ENCODE results near the gene SMU1. TPM values are rescaled to one million over a fixed set of nuclear protein-coding genes. Genes with fewer than 3 reads are reported as not detected.

SMU1 gene
- polyA plus RNA-seq (2013, experiment 1 of 2), result 14.0 TPM
- 14.7 TPM for polyA plus RNA-seq (2013, experiment 2 of 2)

- Histone ChIP-seq H4K8ac (ENCODE audit: low read depth, low read length) (peak within 1 kb of the TSS; percentile 17), H2AFZ (ENCODE audit: low read length) (peak within 1 kb of the TSS; percentile 92), H3K36me3 (replicated peaks in 1 of 2; ENCODE audit: control insufficient read depth in 2 of 2, insufficient read depth in 2 of 2, low read length in 2 of 2) (peaks cover 11 to 25% of the 10 kb centered on the region in 2 donors), H3K14ac (ENCODE audit: low read length) (no peak within 1 kb of the TSS), H2BK15ac (ENCODE audit: low read length) (no peak within 1 kb of the TSS), H3K4me2 (ENCODE audit: insufficient read depth, low read length, poor library complexity, severe bottlenecking) (peak within 1 kb of the TSS; percentile 72), H3K27ac (replicated peaks; ENCODE audit: low read length) (peak within 1 kb of the TSS; percentile 45), H3K27me3 (ENCODE audit: control insufficient read depth in 3 of 3, insufficient read depth in 3 of 3, low read depth in 1 of 3, low read length in 3 of 3) (no peaks in the 10 kb centered on the region), H3K4ac (ENCODE audit: low read length) (no peak within 1 kb of the TSS), H3K9me3 (replicated peaks in 1 of 2; ENCODE audit: control insufficient read depth in 2 of 2, insufficient read depth in 1 of 2, low read depth in 1 of 2, low read length in 2 of 2) (no peaks in the 10 kb centered on the region), H2BK12ac (ENCODE audit: low read length) (no peak within 1 kb of the TSS), H4K91ac (ENCODE audit: low read depth, low read length, poor library complexity) (peak within 1 kb of the TSS; percentile 53), H2AK5ac (ENCODE audit: low read depth, low read length) (no peak within 1 kb of the TSS), H2BK5ac (ENCODE audit: low read length) (no peak within 1 kb of the TSS), H3K18ac (ENCODE audit: low read length) (peak within 1 kb of the TSS; percentile 95), H3K9ac (ENCODE audit: low read depth, low read length, poor library complexity) (peak within 1 kb of the TSS; percentile 97), H3K23ac (ENCODE audit: low read depth, low read length, poor library complexity) (peak within 1 kb of the TSS; percentile 89), H3K79me1 (ENCODE audit: low read depth, low read length) (peaks cover 2% of the 10 kb centered on the region), H3K4me3 (ENCODE audit: low read length in 2 of 2) (peak within 1 kb of the TSS; percentile 82 to 95), H2BK120ac (ENCODE audit: low read depth, low read length) (no peak within 1 kb of the TSS), H3K4me1 (ENCODE audit: control insufficient read depth in 2 of 2, insufficient read depth in 1 of 2, low read depth in 1 of 2, low read length in 2 of 2) (peaks cover 0 to 7% of the 10 kb centered on the region in 2 donors)
- no CpG with 5 or more reads among the region's 53 CpGs for WGBS, 2 donors (ENCODE audit: extremely low coverage in 2 of 2, insufficient read length in 2 of 2, insufficient replicate concordance in 1 of 2)
- peak; percentile 94 for DNase-seq (ENCODE audit: low spot score)
Measured at GRCh38 chr9:33076046-33077004, at the start of gene SMU1. Gene SMU1, minus strand, starts transcription at chr9:33076674. Its CDS starts 66 bp downstream, at chr9:33076608.

DNA sequence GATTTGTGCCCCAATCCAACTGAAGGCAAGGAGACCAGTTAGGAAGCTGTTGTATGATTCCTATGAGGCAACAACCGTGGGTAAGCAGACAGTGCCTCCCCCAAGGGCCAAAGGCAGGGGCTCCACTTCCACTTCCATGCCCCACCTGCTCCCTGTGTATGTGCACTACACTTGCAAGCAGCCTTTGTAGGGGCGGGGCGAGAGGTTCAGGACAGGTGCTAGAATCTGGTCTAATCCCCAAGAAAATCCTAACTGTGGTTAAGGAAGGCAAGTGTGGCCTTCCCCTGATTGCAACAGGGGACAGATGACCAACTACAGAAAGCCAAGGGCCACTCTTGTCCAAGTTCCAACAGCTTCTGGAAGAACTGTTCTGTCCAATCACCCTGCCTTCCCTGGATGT, 49.0 kb upstream of the SMU1 start:
- Histone ChIP-seq H3K79me1 (ENCODE audit: low read depth, low read length) (no peaks in the 10 kb centered on the region), H2BK12ac (ENCODE audit: low read length) (no peak overlapping the region), H4K91ac (ENCODE audit: low read depth, low read length, poor library complexity) (no peak overlapping the region), H3K27me3 (ENCODE audit: control insufficient read depth in 3 of 3, insufficient read depth in 3 of 3, low read depth in 1 of 3, low read length in 3 of 3) (no peaks in the 10 kb centered on the region), H3K4me1 (ENCODE audit: control insufficient read depth in 2 of 2, insufficient read depth in 1 of 2, low read depth in 1 of 2, low read length in 2 of 2) (peaks cover 0 to 2% of the 10 kb centered on the region in 2 donors), H2AFZ (ENCODE audit: low read length) (no peak overlapping the region), H3K9me3 (replicated peaks in 1 of 2; ENCODE audit: control insufficient read depth in 2 of 2, insufficient read depth in 1 of 2, low read depth in 1 of 2, low read length in 2 of 2) (no peaks in the 10 kb centered on the region), H3K14ac (ENCODE audit: low read length) (no peak overlapping the region), H3K4ac (ENCODE audit: low read length) (no peak overlapping the region), H3K18ac (ENCODE audit: low read length) (no peak overlapping the region), H3K4me3 (ENCODE audit: low read length in 2 of 2) (no peak overlapping the region), H4K8ac (ENCODE audit: low read depth, low read length) (no peak overlapping the region), H2AK5ac (ENCODE audit: low read depth, low read length) (no peak overlapping the region), H3K9ac (ENCODE audit: low read depth, low read length, poor library complexity) (no peak overlapping the region), H3K23ac (ENCODE audit: low read depth, low read length, poor library complexity) (no peak overlapping the region), H2BK15ac (ENCODE audit: low read length) (no peak overlapping the region), H2BK5ac (ENCODE audit: low read length) (no peak overlapping the region), H3K27ac (replicated peaks; ENCODE audit: low read length) (no peak overlapping the region), H2BK120ac (ENCODE audit: low read depth, low read length) (no peak overlapping the region), H3K36me3 (replicated peaks in 1 of 2; ENCODE audit: control insufficient read depth in 2 of 2, insufficient read depth in 2 of 2, low read length in 2 of 2) (peaks cover 0 to 3% of the 10 kb centered on the region in 2 donors), H3K4me2 (ENCODE audit: insufficient read depth, low read length, poor library complexity, severe bottlenecking) (no peak overlapping the region)
- no CpG with 5 or more reads among the region's 3 CpGs for WGBS, 2 donors (ENCODE audit: extremely low coverage in 2 of 2, insufficient read length in 2 of 2, insufficient replicate concordance in 1 of 2)
- no peak for DNase-seq (ENCODE audit: low spot score)

- H3K4me3 ChIP-seq (ENCODE audit: low read length in 2 of 2), result no peak overlapping the region
- no peak overlapping the region for H3K9ac ChIP-seq (ENCODE audit: low read depth, low read length, poor library complexity)
- H2BK12ac ChIP-seq (ENCODE audit: low read length), result no peak overlapping the region
- H3K4me2 ChIP-seq (ENCODE audit: insufficient read depth, low read length, poor library complexity, severe bottlenecking), result no peak overlapping the region
- H2AFZ ChIP-seq (ENCODE audit: low read length), result no peak overlapping the region
- no peak overlapping the region for H2AK5ac ChIP-seq (ENCODE audit: low read depth, low read length)
- no peaks in the 10 kb centered on the region for H3K27me3 ChIP-seq (ENCODE audit: control insufficient read depth in 3 of 3, insufficient read depth in 3 of 3, low read depth in 1 of 3, low read length in 3 of 3)
- no peak for DNase-seq (ENCODE audit: low spot score)
- H3K18ac ChIP-seq (ENCODE audit: low read length), result no peak overlapping the region
- no peak overlapping the region for H4K91ac ChIP-seq (ENCODE audit: low read depth, low read length, poor library complexity)
- H2BK5ac ChIP-seq (ENCODE audit: low read length), result no peak overlapping the region
- no peaks in the 10 kb centered on the region for H3K9me3 ChIP-seq (replicated peaks in 1 of 2; ENCODE audit: control insufficient read depth in 2 of 2, insufficient read depth in 1 of 2, low read depth in 1 of 2, low read length in 2 of 2)
- peaks cover 0 to under 1% of the 10 kb centered on the region in 2 donors for H3K36me3 ChIP-seq (replicated peaks in 1 of 2; ENCODE audit: control insufficient read depth in 2 of 2, insufficient read depth in 2 of 2, low read length in 2 of 2)
- no peak overlapping the region for H3K4ac ChIP-seq (ENCODE audit: low read length)
- no peak overlapping the region for H2BK15ac ChIP-seq (ENCODE audit: low read length)
- WGBS, 2 donors (ENCODE audit: extremely low coverage in 2 of 2, insufficient read length in 2 of 2, insufficient replicate concordance in 1 of 2), result no CpG with 5 or more reads among the region's 9 CpGs
- no peak overlapping the region for H4K8ac ChIP-seq (ENCODE audit: low read depth, low read length)
- H3K79me1 ChIP-seq (ENCODE audit: low read depth, low read length), result no peaks in the 10 kb centered on the region
- no peak overlapping the region for H2BK120ac ChIP-seq (ENCODE audit: low read depth, low read length)
- no peak overlapping the region for H3K14ac ChIP-seq (ENCODE audit: low read length)
- no peak overlapping the region for H3K23ac ChIP-seq (ENCODE audit: low read depth, low read length, poor library complexity)
- no peak overlapping the region for H3K27ac ChIP-seq (replicated peaks; ENCODE audit: low read length)
- peaks cover 0 to 2% of the 10 kb centered on the region in 2 donors for H3K4me1 ChIP-seq (ENCODE audit: control insufficient read depth in 2 of 2, insufficient read depth in 1 of 2, low read depth in 1 of 2, low read length in 2 of 2)
Measured at GRCh38 chr9:33124751-33125381, 48.4 kb upstream of the SMU1 start.

DNA sequence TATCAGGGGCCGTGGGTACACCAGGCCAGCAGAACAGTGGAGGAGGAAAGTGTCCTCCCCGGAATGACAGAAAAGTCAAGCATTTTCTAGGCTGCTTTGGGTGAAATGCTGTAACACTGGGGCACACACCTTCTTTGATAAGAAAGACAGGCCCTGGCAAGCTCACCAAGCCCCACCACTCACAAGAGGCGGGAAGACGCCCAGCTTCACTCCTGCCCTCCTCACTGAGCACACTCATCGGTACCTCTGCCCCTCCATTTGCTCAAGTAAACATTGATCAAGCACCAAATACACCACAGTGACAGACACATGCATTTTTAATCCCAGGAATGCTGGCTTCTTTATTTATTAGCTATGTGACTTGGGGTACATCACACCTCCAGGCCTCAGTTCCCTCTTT, 47.6 kb upstream of the SMU1 start:
- H3K23ac ChIP-seq (ENCODE audit: low read depth, low read length, poor library complexity), result no peak overlapping the region
- no peak overlapping the region for H3K4me2 ChIP-seq (ENCODE audit: insufficient read depth, low read length, poor library complexity, severe bottlenecking)
- H3K9ac ChIP-seq (ENCODE audit: low read depth, low read length, poor library complexity), result no peak overlapping the region
- H3K27ac ChIP-seq (replicated peaks; ENCODE audit: low read length), result no peak overlapping the region
- no peaks in the 10 kb centered on the region for H3K36me3 ChIP-seq (replicated peaks in 1 of 2; ENCODE audit: control insufficient read depth in 2 of 2, insufficient read depth in 2 of 2, low read length in 2 of 2)
- peak overlapping the region in 1 of 2 donors; percentile 4 for H3K4me3 ChIP-seq (ENCODE audit: low read length in 2 of 2)
- H2BK5ac ChIP-seq (ENCODE audit: low read length), result no peak overlapping the region
- H3K27me3 ChIP-seq (ENCODE audit: control insufficient read depth in 3 of 3, insufficient read depth in 3 of 3, low read depth in 1 of 3, low read length in 3 of 3), result no peaks in the 10 kb centered on the region
- no peaks in the 10 kb centered on the region for H3K9me3 ChIP-seq (replicated peaks in 1 of 2; ENCODE audit: control insufficient read depth in 2 of 2, insufficient read depth in 1 of 2, low read depth in 1 of 2, low read length in 2 of 2)
- peaks cover 0 to 2% of the 10 kb centered on the region in 2 donors for H3K4me1 ChIP-seq (ENCODE audit: control insufficient read depth in 2 of 2, insufficient read depth in 1 of 2, low read depth in 1 of 2, low read length in 2 of 2)
- no CpG with 5 or more reads among the region's 5 CpGs for WGBS, 2 donors (ENCODE audit: extremely low coverage in 2 of 2, insufficient read length in 2 of 2, insufficient replicate concordance in 1 of 2)
- no peak overlapping the region for H3K14ac ChIP-seq (ENCODE audit: low read length)
- DNase-seq (ENCODE audit: low spot score), result no peak
- no peaks in the 10 kb centered on the region for H3K79me1 ChIP-seq (ENCODE audit: low read depth, low read length)
- no peak overlapping the region for H2BK120ac ChIP-seq (ENCODE audit: low read depth, low read length)
- no peak overlapping the region for H2BK12ac ChIP-seq (ENCODE audit: low read length)
- no peak overlapping the region for H3K4ac ChIP-seq (ENCODE audit: low read length)
- no peak overlapping the region for H2AK5ac ChIP-seq (ENCODE audit: low read depth, low read length)
- H2AFZ ChIP-seq (ENCODE audit: low read length), result no peak overlapping the region
- H2BK15ac ChIP-seq (ENCODE audit: low read length), result no peak overlapping the region
- H4K91ac ChIP-seq (ENCODE audit: low read depth, low read length, poor library complexity), result no peak overlapping the region
- H4K8ac ChIP-seq (ENCODE audit: low read depth, low read length), result no peak overlapping the region
- H3K18ac ChIP-seq (ENCODE audit: low read length), result no peak overlapping the region

All from neuronal stem cell (in vitro differentiated cells).